ENCODE data around the gene PRADC1. TPM values are rescaled to one million over a fixed set of nuclear protein-coding genes. Genes with fewer than 3 reads are reported as not detected.

The PRADC1 gene
- polyA plus RNA-seq, 6 donors from 2014 or later, result 9.5 to 19.1 (median 10.6) TPM

DNA sequence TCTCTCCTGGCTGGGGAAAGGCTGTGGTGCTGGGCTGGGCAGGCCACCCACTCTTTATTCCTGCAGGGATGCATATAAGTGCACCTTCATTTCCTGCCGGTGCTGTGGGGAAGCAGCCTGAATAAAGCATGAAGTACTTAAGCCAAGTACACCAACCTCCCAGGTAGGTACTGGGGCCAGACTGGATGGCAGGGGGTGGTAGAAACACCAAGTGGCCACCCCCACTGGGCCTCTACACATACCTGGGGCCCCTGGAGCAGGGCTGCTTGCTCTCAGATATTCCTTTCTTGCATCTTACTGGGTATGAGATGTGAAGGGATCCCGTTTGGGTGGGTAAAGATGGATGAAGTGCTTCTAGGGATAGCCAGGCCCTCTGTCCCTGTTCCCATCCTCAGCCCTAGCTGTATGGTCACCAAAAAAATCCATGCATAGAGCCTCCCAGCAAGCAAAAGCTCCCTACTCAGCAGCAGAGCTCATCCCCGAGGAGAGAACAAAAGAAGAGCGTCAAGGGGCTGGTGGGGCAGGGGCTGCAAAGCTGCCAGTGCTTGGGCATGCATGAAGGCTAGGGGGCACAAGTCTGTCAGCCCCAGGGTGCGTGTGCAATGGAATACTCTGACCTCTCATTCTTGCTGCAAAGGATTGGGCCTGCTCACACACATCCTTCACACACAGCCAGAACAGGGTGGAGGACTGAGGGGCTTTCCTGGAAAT, 23.0 kb upstream of the PRADC1 start:
- H3K9me3 Mint-ChIP-seq, result no peaks in the 10 kb centered on the region
- H3K27me3 Mint-ChIP-seq, result no peaks in the 10 kb centered on the region
- no peak for DNase-seq
- H3K36me3 Mint-ChIP-seq, result peaks cover 6 to 12% of the 10 kb centered on the region in 2 donors
- no peak for ATAC-seq (ENCODE audit: low read depth in 2 of 2)
- peak overlapping the region in 2 of 6 donors; percentile 3 to 57 for H3K27ac Mint-ChIP-seq
- H3K4me3 Mint-ChIP-seq, result no peak overlapping the region
- H3K4me1 Mint-ChIP-seq, result peaks cover 0 to 7% (median 3%) of the 10 kb centered on the region in 3 donors

DNA sequence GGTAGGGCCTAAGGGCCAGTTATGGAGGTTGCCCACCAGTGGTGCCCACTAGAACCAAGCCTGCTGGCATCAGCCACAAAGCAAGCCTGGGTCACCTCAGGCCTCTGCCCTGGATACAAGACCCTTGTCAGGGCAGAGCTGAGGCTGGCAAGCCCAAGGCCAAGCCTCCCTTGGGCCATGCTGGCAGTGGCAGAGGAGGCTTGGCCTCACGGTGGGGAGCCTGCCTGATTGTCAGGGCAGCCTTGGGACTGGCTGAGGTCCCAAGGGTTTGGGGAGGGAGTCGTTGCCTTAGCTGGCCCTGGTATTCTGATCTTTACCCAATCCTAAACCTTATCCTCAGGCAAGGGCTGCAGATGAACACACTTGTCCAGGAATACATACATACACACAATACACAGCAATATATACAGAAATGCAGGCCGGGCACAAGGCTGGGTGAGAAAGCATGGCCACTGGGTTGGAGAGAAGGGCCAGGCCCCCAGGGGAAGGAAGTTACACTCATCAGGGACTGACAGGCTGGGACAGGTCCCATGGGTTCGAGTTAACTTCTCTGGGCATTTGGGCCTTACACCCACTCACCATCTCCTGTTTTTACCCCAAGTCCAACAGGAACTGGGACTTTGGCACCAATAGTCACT, 22.1 kb upstream of the PRADC1 start:
- ATAC-seq (ENCODE audit: low read depth in 2 of 2) (no peak), DNase-seq (no peak)
- peaks cover 0 to 7% (median 3%) of the 10 kb centered on the region in 3 donors for H3K4me1 Mint-ChIP-seq
- no peak overlapping the region for H3K4me3 Mint-ChIP-seq
- no peaks in the 10 kb centered on the region for H3K9me3 Mint-ChIP-seq
- peak overlapping the region in 3 of 6 donors; percentile 18 to 80 (median 18) for H3K27ac Mint-ChIP-seq
- H3K27me3 Mint-ChIP-seq, result no peaks in the 10 kb centered on the region
- peaks cover 15% of the 10 kb centered on the region in 2 donors for H3K36me3 Mint-ChIP-seq

DNA sequence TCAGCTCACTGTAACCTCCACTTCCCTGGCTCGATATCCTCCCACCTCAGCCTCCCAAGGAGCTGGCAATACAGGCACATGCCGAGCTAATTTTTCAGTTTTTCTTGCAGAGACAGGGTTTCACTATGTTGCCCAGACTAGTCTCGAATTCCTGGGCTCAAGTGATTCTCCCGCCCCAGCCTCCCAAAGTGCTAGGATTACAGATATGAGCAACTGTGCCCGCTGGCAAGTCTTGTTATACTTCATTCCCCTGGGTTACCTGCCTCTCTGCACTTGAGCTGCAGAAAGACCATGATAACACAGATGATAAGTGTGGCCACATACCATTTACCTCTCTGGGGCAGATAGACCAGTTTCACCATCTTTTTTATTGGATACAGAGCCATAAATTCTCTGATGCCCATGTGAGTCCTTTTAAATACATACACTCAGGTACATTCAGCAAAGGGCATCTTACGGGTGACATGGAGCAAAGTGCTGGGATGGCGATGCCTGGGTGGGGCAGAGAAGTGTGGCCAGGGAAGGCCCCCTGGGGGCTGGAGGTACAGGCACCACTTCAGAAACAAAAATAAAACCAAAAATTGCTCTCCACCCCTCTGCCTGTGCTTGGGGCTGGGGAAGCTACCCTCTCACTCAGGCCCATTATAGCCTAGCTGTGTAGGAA, 21.4 kb upstream of the PRADC1 start:
- DNase-seq (no peak), ATAC-seq (ENCODE audit: low read depth in 2 of 2) (no peak)
- no peak overlapping the region for H3K4me3 Mint-ChIP-seq
- no peaks in the 10 kb centered on the region for H3K27me3 Mint-ChIP-seq
- H3K9me3 Mint-ChIP-seq, result no peaks in the 10 kb centered on the region
- no peak overlapping the region for H3K27ac Mint-ChIP-seq
- H3K36me3 Mint-ChIP-seq, result peaks cover 21% of the 10 kb centered on the region in 2 donors
- H3K4me1 Mint-ChIP-seq, result peaks cover 0 to 5% (median 3%) of the 10 kb centered on the region in 3 donors

DNA sequence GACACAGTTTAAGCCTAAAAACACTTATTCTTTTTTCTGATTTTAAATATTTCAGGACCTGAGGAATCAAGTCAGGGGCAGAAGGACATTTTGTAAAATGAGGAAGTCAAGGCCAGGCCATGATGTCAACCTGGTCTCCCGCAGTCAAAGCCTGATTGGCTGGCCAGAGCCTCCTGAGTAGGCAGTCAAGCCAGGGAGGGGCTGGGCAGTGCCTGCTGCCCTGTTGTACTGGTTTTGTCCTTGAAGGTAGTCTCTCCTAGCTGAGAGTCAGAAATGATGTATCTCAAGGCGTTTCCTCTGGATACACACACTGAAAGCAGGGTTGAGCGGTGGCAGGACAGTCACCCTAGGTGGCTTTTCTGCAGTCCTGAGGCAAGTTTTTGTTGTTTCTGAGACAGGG, 20.9 kb upstream of the PRADC1 start:
- Mint-ChIP-seq H3K27ac (no peak overlapping the region), H3K4me1 (peaks cover 0 to 5% (median 3%) of the 10 kb centered on the region in 3 donors), H3K4me3 (no peak overlapping the region), H3K27me3 (no peaks in the 10 kb centered on the region), H3K9me3 (no peaks in the 10 kb centered on the region), H3K36me3 (peaks cover 20 to 26% of the 10 kb centered on the region in 2 donors)
- DNase-seq (no peak), ATAC-seq (ENCODE audit: low read depth in 2 of 2) (no peak)

DNA sequence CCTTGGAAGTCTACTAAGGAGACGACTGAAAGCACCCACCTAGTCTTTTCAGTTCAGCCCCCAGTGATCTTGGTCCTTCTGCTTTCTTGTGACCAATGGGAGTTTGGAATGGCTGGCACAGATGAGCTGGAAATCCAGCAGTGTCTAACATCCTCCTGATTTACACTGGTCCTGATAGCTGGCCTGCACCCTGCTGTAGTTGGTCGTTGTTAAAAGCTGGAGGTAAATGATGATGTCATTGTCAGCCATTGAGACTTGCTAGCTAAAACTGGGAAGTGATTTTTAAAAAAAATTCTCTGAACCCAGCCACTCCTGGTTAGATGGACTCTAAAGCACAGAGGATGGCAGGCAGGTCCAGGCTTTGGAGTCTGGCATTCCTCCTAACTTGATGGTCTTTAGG, 20.4 kb upstream of the PRADC1 start:
- peaks cover 18 to 26% of the 10 kb centered on the region in 2 donors for H3K36me3 Mint-ChIP-seq
- no peak for ATAC-seq (ENCODE audit: low read depth in 2 of 2)
- H3K27me3 Mint-ChIP-seq, result no peaks in the 10 kb centered on the region
- peaks cover 0 to 5% (median 3%) of the 10 kb centered on the region in 3 donors for H3K4me1 Mint-ChIP-seq
- no peak for DNase-seq
- H3K27ac Mint-ChIP-seq, result peak overlapping the region in 2 of 6 donors; percentile 15 to 47
- no peaks in the 10 kb centered on the region for H3K9me3 Mint-ChIP-seq
- no peak overlapping the region for H3K4me3 Mint-ChIP-seq

DNA sequence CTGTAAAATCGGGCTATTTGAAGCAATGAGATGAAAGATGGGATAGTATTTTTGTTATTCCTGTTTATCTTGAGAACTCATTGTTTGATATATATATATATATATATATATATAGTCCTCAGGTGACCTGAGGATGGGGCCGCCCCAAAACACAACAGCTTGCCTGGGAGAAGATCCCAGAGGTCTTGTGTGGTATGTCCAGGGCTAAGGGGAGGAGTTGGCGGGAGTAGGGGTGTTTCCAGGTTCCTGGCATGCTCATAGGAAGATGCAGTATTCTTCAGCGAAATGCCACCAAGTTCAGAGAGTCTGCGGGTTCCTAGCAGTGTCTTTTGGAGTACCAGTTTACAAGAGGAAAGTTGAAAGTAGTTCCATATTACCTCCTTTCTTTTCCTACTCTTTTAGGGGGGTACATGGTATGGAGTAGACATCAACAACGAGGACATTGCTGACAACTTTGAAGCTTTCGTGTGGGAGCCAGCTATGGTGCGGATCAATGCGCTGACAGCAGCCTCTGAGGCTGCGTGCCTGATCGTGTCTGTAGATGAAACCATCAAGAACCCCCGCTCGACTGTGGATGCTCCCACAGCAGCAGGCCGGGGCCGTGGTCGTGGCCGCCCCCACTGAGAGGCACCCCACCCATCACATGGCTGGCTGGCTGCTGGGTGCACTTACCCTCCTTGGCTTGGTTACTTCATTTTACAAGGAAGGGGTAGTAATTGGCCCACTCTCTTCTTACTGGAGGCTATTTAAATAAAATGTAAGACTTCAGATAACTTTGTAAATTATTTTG, 19.4 kb upstream of the PRADC1 start:
- Mint-ChIP-seq H3K36me3 (peaks cover 18 to 26% of the 10 kb centered on the region in 2 donors), H3K27ac (no peak overlapping the region), H3K27me3 (no peaks in the 10 kb centered on the region), H3K4me1 (peaks cover 0 to 5% (median 3%) of the 10 kb centered on the region in 3 donors), H3K4me3 (no peak overlapping the region), H3K9me3 (no peaks in the 10 kb centered on the region)
- DNase-seq, result no peak
- ATAC-seq (ENCODE audit: low read depth in 2 of 2), result no peak

DNA sequence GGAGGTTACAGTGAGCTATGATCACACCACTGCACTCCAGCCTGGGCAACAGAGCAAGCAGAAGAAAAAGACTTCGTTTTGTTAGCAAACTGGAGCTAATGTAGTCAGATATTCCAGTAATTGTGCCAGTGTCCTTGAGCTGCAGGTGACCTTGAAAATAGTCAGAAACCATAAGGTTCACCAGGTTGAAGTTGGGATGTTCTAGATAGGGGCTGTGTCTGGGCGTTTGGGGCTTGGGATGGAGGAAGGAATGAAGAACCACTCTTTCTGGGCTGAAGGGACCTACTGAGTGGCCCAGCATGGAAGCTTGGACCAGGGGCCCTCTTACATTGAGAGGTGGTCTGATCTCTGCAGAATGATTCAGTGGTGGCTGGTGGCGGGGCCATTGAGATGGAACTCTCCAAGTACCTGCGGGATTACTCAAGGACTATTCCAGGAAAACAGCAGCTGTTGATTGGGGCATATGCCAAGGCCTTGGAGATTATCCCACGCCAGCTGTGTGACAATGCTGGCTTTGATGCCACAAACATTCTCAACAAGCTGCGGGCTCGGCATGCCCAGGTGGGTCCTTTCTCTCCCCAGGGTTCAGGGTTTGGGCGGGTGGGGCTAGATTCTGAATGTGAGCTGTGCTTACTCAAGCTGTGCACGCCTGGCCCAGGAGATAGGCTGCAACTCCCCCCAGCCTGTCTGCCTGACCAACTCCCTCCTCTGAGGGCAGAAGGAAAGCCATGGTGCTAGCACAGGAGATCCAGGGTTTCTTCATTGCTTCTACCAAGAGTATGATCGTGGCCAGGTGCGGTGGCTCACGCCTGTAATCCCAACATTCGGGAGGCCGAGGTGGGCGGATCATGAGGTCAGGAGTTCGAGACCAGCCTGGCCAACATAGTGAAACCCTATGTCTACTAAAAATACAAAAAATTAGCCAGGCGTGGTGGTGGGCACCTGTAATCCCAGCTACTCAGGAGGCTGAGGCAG, 18.1 kb upstream of the PRADC1 start:
- Mint-ChIP-seq H3K36me3 (peaks cover 30 to 35% of the 10 kb centered on the region in 2 donors), H3K4me3 (no peak overlapping the region), H3K27ac (no peak overlapping the region)

DNA sequence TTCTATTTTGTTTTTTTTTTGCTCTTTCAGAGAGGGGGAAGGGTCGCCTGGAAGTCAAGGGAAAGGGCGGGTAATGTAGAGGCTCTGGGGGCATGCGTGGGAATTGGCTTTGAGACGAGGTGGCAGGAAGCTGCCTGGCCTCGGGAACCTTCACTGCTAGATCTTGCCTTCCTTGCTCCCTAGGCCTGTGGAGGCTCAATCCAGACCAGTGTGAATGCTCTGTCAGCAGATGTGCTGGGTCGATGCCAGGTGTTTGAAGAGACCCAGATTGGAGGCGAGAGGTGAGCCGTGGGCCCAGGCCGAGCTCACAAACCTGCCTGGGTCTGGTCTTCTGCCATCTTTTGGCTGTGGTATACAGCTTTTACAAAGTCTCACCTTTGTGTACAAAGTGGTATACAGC, 16.6 kb upstream of the PRADC1 start:
- no peak for DNase-seq
- H3K4me3 Mint-ChIP-seq, result peak overlapping the region in 1 of 8 donors; percentile 4
- H3K9me3 Mint-ChIP-seq, result no peaks in the 10 kb centered on the region
- H3K27me3 Mint-ChIP-seq, result no peaks in the 10 kb centered on the region
- H3K4me1 Mint-ChIP-seq, result peaks cover 5 to 15% (median 8%) of the 10 kb centered on the region in 3 donors
- H3K27ac Mint-ChIP-seq, result peak overlapping the region in 3 of 6 donors; percentile 4 to 86 (median 16)
- H3K36me3 Mint-ChIP-seq, result peaks cover 39 to 41% of the 10 kb centered on the region in 2 donors
- ATAC-seq (ENCODE audit: low read depth in 2 of 2), result no peak

More for the DNA sequence above, 18.1 kb upstream of the PRADC1 start:
- DNase-seq (no peak), ATAC-seq (ENCODE audit: low read depth in 2 of 2) (no peak)
- Mint-ChIP-seq H3K27me3 (no peaks in the 10 kb centered on the region), H3K9me3 (no peaks in the 10 kb centered on the region), H3K4me1 (peaks cover 1 to 12% (median 5%) of the 10 kb centered on the region in 3 donors)

DNA sequence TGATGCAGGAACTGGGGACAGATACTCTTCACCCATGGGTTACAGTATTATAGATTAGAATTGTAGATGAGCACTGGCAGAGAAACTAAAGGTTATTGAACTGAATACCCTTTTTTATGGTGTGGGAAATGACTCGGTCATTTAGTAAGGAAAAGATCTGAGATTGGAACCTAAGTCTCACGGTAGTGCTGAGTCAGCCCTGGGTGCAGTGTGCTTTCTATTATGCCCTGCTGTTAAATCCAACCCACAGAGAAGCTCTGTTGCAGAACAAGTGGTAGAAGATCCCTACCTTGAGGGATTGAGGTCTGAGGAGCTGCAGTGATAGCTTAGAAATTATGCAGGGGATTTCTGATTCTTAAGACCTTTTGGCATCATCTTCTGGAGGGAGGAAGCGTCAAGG, 13.8 kb upstream of the PRADC1 start:
- no peaks in the 10 kb centered on the region for H3K27me3 Mint-ChIP-seq
- DNase-seq, result no peak
- no peak overlapping the region for H3K27ac Mint-ChIP-seq
- peaks cover 33 to 37% of the 10 kb centered on the region in 2 donors for H3K36me3 Mint-ChIP-seq
- no peak for ATAC-seq (ENCODE audit: low read depth in 2 of 2)
- no peak overlapping the region for H3K4me3 Mint-ChIP-seq
- H3K9me3 Mint-ChIP-seq, result no peaks in the 10 kb centered on the region
- H3K4me1 Mint-ChIP-seq, result peaks cover 0 to 14% (median 12%) of the 10 kb centered on the region in 3 donors

DNA sequence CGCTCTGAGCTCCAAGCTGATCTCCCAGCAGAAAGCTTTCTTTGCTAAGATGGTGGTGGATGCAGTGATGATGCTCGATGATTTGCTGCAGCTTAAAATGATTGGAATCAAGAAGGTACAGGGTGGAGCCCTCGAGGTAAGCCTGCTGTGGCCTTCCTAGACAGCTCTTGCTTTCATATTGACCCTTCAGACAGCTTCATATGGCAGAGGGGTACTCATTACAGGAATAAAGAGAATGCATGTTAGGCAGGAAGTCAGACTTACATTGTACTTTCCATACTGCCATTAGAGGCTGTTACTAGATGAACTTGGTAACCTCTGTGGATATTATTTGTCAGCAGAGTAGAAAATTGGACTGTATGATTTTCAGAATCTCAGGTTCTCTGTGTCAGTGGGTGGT, 11.5 kb upstream of the PRADC1 start:
- peaks cover 0 to 14% (median 12%) of the 10 kb centered on the region in 3 donors for H3K4me1 Mint-ChIP-seq
- no peak for DNase-seq
- no peaks in the 10 kb centered on the region for H3K9me3 Mint-ChIP-seq
- H3K4me3 Mint-ChIP-seq, result no peak overlapping the region
- H3K27me3 Mint-ChIP-seq, result no peaks in the 10 kb centered on the region
- peaks cover 21 to 25% of the 10 kb centered on the region in 2 donors for H3K36me3 Mint-ChIP-seq
- H3K27ac Mint-ChIP-seq, result no peak overlapping the region
- no peak for ATAC-seq (ENCODE audit: low read depth in 2 of 2)

DNA sequence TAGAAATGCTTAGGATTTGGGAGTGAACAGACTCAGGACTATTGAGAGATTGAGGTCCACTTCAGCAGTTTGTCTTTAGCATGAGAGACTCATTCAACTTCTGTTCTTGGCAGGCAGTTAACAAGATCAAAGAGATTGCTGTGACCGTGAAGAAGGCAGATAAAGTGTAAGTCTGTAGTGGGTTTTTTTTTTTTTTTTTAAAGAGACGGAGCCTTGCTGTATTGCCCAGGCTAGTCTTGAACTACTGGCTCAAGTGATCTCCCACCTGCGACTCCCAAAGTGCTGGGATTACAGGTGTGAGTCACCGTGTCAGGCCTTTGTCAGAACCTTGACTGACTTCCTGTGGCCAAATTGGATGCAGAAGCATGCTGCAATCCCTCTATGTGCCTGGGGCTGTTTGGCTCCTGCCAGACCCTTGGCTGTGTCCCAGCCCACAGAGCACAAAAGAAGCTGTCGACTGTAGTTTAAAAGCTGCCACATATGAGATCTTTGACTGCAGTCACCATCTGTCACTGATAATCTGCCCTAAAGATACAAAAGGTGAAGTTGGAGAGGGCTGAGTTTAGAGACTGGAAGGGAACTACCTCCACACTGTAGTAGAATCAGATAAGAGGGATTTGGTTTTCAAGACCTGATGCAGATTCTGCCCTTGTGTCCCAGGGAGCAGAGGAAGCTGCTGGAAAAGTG, 11.0 kb upstream of the PRADC1 start:
- peaks cover 15 to 20% of the 10 kb centered on the region in 2 donors for H3K36me3 Mint-ChIP-seq
- peaks cover 4 to 14% (median 12%) of the 10 kb centered on the region in 3 donors for H3K4me1 Mint-ChIP-seq
- DNase-seq (no peak), ATAC-seq (ENCODE audit: low read depth in 2 of 2) (no peak)
- no peak overlapping the region for H3K27ac Mint-ChIP-seq
- H3K4me3 Mint-ChIP-seq, result no peak overlapping the region
- no peaks in the 10 kb centered on the region for H3K9me3 Mint-ChIP-seq
- H3K27me3 Mint-ChIP-seq, result no peaks in the 10 kb centered on the region

DNA sequence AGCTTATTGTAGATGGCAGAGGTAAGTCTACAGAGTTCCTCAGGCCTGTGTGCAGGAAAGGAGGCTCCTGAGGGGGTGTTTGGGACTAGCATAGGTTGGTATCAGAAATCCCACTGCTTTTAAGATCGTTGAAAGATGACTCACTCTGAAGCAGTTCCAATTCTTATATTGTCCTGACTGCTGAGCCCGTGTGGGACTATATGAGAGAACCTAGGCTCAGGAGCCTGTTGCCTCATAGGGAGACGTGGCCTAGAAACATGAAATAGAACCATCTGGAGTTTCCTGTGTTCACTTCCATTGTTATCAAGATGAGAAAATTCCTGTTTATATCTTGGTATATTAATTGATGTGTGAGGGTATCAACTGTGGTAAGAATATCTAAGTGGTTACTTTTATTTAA, 6.7 kb upstream of the PRADC1 start:
- ATAC-seq (ENCODE audit: low read depth in 2 of 2) (no peak), DNase-seq (no peak)

More for the DNA sequence above, 6.7 kb upstream of the PRADC1 start:
- no peak overlapping the region for H3K27ac Mint-ChIP-seq
- peaks cover 28 to 42% (median 35%) of the 10 kb centered on the region in 3 donors for H3K4me1 Mint-ChIP-seq
- H3K27me3 Mint-ChIP-seq, result no peaks in the 10 kb centered on the region
- no peaks in the 10 kb centered on the region for H3K36me3 Mint-ChIP-seq
- no peak overlapping the region for H3K4me3 Mint-ChIP-seq
- no peaks in the 10 kb centered on the region for H3K9me3 Mint-ChIP-seq

Measured in naive B cell (primary cell).